HepG2 (cell line): Measurements from ENCODE around the gene ZFR. TPM values are rescaled to one million over a fixed set of nuclear protein-coding genes. Genes with fewer than 3 reads are reported as not detected.

Source experiments
- BRCA1 ChIP-seq: sonication (generic); formaldehyde crosslinking; IDR thresholded peaks from 2 replicates; pipeline ENCODE4 v1.4.0; 2020; ENCODE audit warnings: missing genetic modification reagents
- ETV6 ChIP-seq: sonication (generic); formaldehyde crosslinking; conservative IDR thresholded peaks from 2 replicates; pipeline ENCODE4 v1.4.0; 2020; ENCODE audit warnings: missing genetic modification reagents
- MAFF ChIP-seq: IDR thresholded peaks from 2 replicates; pipeline ENCODE4 v1.6.1; 2011; ENCODE audit warnings: low read depth, low read length, improper control_type of control experiment
- MBD4 ChIP-seq: IDR thresholded peaks from 2 replicates; pipeline ENCODE4 v1.6.1; 2012; ENCODE audit warnings: low read length, inconsistent platforms, borderline replicate concordance
- MTF1 ChIP-seq: sonication (generic); formaldehyde crosslinking; IDR thresholded peaks from 2 replicates; pipeline ENCODE4 v1.5.0; 2020; ENCODE audit warnings: missing genetic modification reagents
- NR2C2 ChIP-seq: sonication (generic); formaldehyde crosslinking; IDR thresholded peaks from 2 replicates; pipeline ENCODE4 v1.4.0; 2020; ENCODE audit warnings: missing genetic modification reagents, mild to moderate bottlenecking, moderate library complexity, borderline replicate concordance
- SCMH1 ChIP-seq: sonication (generic); formaldehyde crosslinking; IDR thresholded peaks from 2 replicates; pipeline ENCODE4 v1.9.0; 2021; ENCODE audit warnings: missing genetic modification reagents, mild to moderate bottlenecking, borderline replicate concordance
- SIN3B ChIP-seq: fragments of 150-350 bp; IDR thresholded peaks from 2 replicates; pipeline ENCODE4 v1.6.1; 2014; ENCODE audit warnings: low read length
- SMYD3 ChIP-seq: sonication (generic); formaldehyde crosslinking; IDR thresholded peaks from 2 replicates; pipeline ENCODE4 v1.8.1; 2023; ENCODE audit warnings: mild to moderate bottlenecking, missing genetic modification reagents
- SP5 ChIP-seq: IDR thresholded peaks from 2 replicates; pipeline ENCODE4 v1.6.1; 2016; ENCODE audit warnings: low read depth, borderline replicate concordance
- SUZ12 ChIP-seq: fragments of 150-350 bp; IDR thresholded peaks from 2 replicates; pipeline ENCODE4 v1.6.1; 2014; ENCODE audit warnings: low read depth, low read length
- ZFP36 ChIP-seq: fragments of 150-350 bp; IDR thresholded peaks from 2 replicates; pipeline ENCODE4 v1.6.1; 2018; ENCODE audit warnings: borderline replicate concordance, low read length, low read depth; ENCODE audit not compliant: partially characterized antibody
- ZNF232 ChIP-seq: sonication (generic); formaldehyde crosslinking; IDR thresholded peaks from 2 replicates; pipeline ENCODE4 v1.4.0; 2020; ENCODE audit warnings: missing genetic modification reagents, borderline replicate concordance
- ZNF563 ChIP-seq: sonication (generic); formaldehyde crosslinking; IDR thresholded peaks from 2 replicates; pipeline ENCODE4 v1.8.0; 2022; ENCODE audit warnings: mild to moderate bottlenecking, moderate library complexity, missing genetic modification reagents
- ZNF749 ChIP-seq: sonication (generic); formaldehyde crosslinking; IDR thresholded peaks from 2 replicates; pipeline ENCODE4 v1.8.0; 2022; ENCODE audit warnings: mild to moderate bottlenecking, missing genetic modification reagents, moderate library complexity, borderline replicate concordance
- ZNF841 ChIP-seq: sonication (generic); formaldehyde crosslinking; IDR thresholded peaks from 2 replicates; pipeline ENCODE4 v1.8.1; 2023; ENCODE audit warnings: missing genetic modification reagents, borderline replicate concordance
- polyA plus RNA-seq, 8 experiments: library from polyadenylated mRNA; depleted of rRNA in 3 of 8; stranded (reverse) in 7 of 8; unstranded in 1 of 8; fragments of >200 nt; fragmentation: Illumina TruSeq in 4 of 8; extraction: Trizol in 4 of 8; gene quantifications; 2 replicates each; pipeline versions ENCODE4 v1.2.1 to v1.2.3, GENCODE V29; 2011 to 2016; ENCODE audit warnings: low read depth in 4 of 8, missing spikeins in 1 of 8, mixed read lengths in 1 of 8; ENCODE audit not compliant: insufficient read depth in 1 of 8
- total RNA-seq, 5 experiments: library from RNA; depleted of rRNA; stranded (reverse); fragments of >200 nt; fragmentation: Illumina TruSeq; extraction: Trizol; gene quantifications; 2 replicates each; pipeline ENCODE4 v1.2.3, GENCODE V29; 2016; ENCODE audit warnings: low read depth in 1 of 5
- TF ChIP-seq, protein P1 (sequence below): sonication (generic); IDR thresholded peaks from 2 replicates; pipeline ENCODE4 v1.6.1; 2016; ENCODE audit warnings: low read depth, borderline replicate concordance
- TF ChIP-seq, protein P2 (sequence below): sonication (generic); formaldehyde crosslinking; IDR thresholded peaks from 2 replicates; pipeline ENCODE4 v1.5.1; 2020; ENCODE audit warnings: missing genetic modification reagents, mild to moderate bottlenecking, borderline replicate concordance
- TF ChIP-seq, protein P3 (sequence below): IDR thresholded peaks from 2 replicates; pipeline ENCODE4 v1.6.1; 2016
- TF ChIP-seq, protein P4 (sequence below): sonication (generic); formaldehyde crosslinking; IDR thresholded peaks from 2 replicates; pipeline ENCODE4 v1.5.1; 2020; ENCODE audit warnings: missing genetic modification reagents, mild to moderate bottlenecking, borderline replicate concordance

The ZFR gene
- total and polyA plus RNA-seq, 2 of the 13 experiments (the other 11 are each of a cell fraction or from before 2014, with no cell fraction given), result 89.0 to 92.8 TPM

DNA sequence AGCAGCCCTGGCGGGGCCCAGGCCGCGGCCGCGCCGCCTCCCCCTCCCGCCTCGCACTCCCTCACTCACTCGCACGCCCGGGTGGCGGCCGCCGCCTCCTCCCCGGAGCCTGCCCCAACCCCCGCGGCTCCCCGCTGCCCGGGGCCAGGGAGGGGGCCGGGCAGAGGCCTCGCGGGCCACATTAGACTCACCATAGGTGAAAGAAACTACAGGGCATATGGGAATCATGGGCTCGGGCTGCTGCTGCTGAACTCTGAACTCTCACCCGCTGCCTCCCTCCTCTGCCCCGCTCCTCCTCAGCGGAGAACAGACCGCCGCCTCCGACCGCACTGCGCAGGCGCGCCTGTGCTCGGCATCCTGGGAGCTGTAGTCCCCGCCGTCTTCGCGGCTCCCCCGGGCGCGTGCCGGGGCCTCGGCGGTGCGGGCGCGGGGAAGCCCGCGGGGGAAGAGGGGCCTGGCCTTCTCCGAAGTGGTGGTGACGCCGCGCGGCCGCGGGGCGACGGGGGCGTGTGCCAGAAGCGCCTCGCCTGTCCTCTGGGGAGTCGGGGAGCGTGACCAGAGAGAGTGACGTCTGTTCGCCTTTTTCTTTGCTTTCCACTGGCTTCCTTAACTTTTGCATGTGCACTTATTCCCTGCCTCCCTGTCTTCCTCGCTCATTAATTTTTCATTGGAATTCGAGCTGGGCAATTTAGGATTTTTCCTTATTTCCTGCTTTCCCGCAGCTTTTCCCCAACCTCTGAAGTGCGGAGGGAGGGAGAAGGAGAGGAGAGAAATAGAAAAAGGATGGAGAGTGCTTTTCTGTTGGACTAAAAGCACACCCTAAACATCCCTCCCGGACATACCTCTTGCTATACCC lies at the start of gene ZFR (continued):
- TF ChIP-seq ZNF841 (CRISPR knock-in tag) (0 out of 2 replicates have a peak, but pooled peaks have one; percentile 76), ZNF232 (CRISPR knock-in tag) (0 out of 2 replicates have a peak, but pooled peaks have one; percentile 56), SUZ12 (peak; percentile 69), NR2C2 (CRISPR knock-in tag) (peak; percentile 96), ETV6 (CRISPR knock-in tag) (0 out of 2 replicates have a peak, but pooled peaks have one; percentile 33), MAFF (no peak), SIN3B (no peak), SP5 (CRISPR knock-in tag) (no peak; the same call in 1 of the 2 replicates), MBD4 (no peak), BRCA1 (CRISPR knock-in tag) (no peak), ZFP36 (no peak), MTF1 (peak; percentile 65; the same call in 1 of the 2 replicates), SMYD3 (0 out of 2 replicates have a peak, but pooled peaks have one; percentile 63), SCMH1 (CRISPR knock-in tag) (no peak), ZNF749 (CRISPR knock-in tag) (0 out of 2 replicates have a peak, but pooled peaks have one; percentile 66), ZNF563 (CRISPR knock-in tag) (peak; percentile 91)
- TF ChIP-seq, protein P1, sequence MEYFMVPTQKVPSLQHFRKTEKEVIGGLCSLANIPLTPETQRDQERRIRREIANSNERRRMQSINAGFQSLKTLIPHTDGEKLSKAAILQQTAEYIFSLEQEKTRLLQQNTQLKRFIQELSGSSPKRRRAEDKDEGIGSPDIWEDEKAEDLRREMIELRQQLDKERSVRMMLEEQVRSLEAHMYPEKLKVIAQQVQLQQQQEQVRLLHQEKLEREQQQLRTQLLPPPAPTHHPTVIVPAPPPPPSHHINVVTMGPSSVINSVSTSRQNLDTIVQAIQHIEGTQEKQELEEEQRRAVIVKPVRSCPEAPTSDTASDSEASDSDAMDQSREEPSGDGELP, result no peak
- TF ChIP-seq, protein P2, sequence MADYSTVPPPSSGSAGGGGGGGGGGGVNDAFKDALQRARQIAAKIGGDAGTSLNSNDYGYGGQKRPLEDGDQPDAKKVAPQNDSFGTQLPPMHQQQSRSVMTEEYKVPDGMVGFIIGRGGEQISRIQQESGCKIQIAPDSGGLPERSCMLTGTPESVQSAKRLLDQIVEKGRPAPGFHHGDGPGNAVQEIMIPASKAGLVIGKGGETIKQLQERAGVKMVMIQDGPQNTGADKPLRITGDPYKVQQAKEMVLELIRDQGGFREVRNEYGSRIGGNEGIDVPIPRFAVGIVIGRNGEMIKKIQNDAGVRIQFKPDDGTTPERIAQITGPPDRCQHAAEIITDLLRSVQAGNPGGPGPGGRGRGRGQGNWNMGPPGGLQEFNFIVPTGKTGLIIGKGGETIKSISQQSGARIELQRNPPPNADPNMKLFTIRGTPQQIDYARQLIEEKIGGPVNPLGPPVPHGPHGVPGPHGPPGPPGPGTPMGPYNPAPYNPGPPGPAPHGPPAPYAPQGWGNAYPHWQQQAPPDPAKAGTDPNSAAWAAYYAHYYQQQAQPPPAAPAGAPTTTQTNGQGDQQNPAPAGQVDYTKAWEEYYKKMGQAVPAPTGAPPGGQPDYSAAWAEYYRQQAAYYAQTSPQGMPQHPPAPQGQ (CRISPR knock-in tag), result no peak
- TF ChIP-seq, protein P3, sequence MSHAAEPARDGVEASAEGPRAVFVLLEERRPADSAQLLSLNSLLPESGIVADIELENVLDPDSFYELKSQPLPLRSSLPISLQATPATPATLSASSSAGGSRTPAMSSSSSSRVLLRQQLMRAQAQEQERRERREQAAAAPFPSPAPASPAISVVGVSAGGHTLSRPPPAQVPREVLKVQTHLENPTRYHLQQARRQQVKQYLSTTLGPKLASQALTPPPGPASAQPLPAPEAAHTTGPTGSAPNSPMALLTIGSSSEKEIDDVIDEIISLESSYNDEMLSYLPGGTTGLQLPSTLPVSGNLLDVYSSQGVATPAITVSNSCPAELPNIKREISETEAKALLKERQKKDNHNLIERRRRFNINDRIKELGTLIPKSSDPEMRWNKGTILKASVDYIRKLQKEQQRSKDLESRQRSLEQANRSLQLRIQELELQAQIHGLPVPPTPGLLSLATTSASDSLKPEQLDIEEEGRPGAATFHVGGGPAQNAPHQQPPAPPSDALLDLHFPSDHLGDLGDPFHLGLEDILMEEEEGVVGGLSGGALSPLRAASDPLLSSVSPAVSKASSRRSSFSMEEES, result 0 out of 2 replicates have a peak, but pooled peaks have one; percentile 41
- TF ChIP-seq, protein P4, sequence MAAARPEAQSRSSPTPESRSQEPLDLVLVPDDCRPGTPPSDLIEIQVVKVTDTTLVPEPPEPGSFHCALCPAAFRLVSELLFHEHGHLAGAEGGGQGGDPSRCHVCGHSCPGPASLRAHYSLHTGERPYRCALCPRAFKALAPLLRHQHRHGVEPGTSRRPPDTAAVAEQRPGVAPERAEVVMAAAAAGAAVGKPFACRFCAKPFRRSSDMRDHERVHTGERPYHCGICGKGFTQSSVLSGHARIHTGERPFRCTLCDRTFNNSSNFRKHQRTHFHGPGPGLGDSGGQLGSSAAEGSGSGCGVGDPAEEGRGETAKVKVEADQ (CRISPR knock-in tag), result peak; percentile 80; the same call in 1 of the 2 replicates
